Fibroblast of mammary gland (primary cell): ENCODE results near the gene EP400.

Experiments used
- DNase-seq: peaks from one replicate; pipeline ENCODE4 v3.0.0-alpha.2; 2010; ENCODE audit warnings: low read depth
- H3K4me3 ChIP-seq: 2 replicates; pipeline ENCODE4 v1.5.1; 2011; ENCODE audit warnings: low read depth, mild to moderate bottlenecking, low read length, moderate library complexity; ENCODE audit not compliant: control insufficient read depth
- TF ChIP-seq, protein P1 (sequence below): conservative IDR thresholded peaks from 2 replicates; pipeline ENCODE4 v1.5.1; 2011; ENCODE audit warnings: low read depth, low read length, inconsistent platforms; ENCODE audit not compliant: control insufficient read depth, insufficient read depth

EP400 gene

GRCh38 chr12:132009336-132009859 lies 59.7 kb downstream of the EP400 start:
- TF ChIP-seq, protein P1, sequence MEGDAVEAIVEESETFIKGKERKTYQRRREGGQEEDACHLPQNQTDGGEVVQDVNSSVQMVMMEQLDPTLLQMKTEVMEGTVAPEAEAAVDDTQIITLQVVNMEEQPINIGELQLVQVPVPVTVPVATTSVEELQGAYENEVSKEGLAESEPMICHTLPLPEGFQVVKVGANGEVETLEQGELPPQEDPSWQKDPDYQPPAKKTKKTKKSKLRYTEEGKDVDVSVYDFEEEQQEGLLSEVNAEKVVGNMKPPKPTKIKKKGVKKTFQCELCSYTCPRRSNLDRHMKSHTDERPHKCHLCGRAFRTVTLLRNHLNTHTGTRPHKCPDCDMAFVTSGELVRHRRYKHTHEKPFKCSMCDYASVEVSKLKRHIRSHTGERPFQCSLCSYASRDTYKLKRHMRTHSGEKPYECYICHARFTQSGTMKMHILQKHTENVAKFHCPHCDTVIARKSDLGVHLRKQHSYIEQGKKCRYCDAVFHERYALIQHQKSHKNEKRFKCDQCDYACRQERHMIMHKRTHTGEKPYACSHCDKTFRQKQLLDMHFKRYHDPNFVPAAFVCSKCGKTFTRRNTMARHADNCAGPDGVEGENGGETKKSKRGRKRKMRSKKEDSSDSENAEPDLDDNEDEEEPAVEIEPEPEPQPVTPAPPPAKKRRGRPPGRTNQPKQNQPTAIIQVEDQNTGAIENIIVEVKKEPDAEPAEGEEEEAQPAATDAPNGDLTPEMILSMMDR: no peak
- no peak for DNase-seq

GRCh38 chr12:132012919-132013568 lies 63.3 kb downstream of the EP400 start:
- TF ChIP-seq, protein P1: no peak
- H3K4me3 ChIP-seq: no peak overlapping the region
- no peak for DNase-seq

More at GRCh38 chr12:132009336-132009859, 59.7 kb downstream of the EP400 start:
- no peak overlapping the region for H3K4me3 ChIP-seq

GRCh38 chr12:132014092-132014914 lies 64.6 kb downstream of the EP400 start:
- H3K4me3 ChIP-seq: no peak overlapping the region
- DNase-seq: no peak
- TF ChIP-seq, protein P1: no peak

DNA sequence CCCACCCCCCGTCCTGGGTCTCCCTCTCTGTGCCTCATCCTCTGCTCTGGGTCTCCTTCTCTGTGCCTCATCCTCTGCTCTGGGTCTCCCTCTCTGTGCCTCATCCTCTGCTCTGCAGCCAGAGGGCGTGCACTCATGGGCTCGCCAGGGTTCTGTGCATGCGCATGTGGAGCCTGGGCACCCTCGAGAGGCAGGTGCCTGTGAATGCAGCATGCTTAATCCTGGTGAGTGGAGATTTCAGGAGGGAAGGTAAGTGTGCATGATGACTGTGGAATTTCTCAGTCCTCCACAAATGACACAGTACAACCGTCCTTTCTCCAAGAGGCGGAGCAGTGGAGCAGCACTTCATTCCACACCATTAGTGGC lies 65.2 kb downstream of the EP400 start:
- TF ChIP-seq, protein P1: no peak
- no peak overlapping the region for H3K4me3 ChIP-seq
- DNase-seq: no peak

GRCh38 chr12:132015686-132016430 lies 66.1 kb downstream of the EP400 start:
- TF ChIP-seq, protein P1: no peak
- DNase-seq: no peak

GRCh38 chr12:132018193-132018916 lies 68.6 kb downstream of the EP400 start:
- no peak overlapping the region for H3K4me3 ChIP-seq
- TF ChIP-seq, protein P1: no peak
- DNase-seq: peak; percentile 53

More at GRCh38 chr12:132015686-132016430, 66.1 kb downstream of the EP400 start:
- H3K4me3 ChIP-seq: no peak overlapping the region
